NCI-H1105 (cell line): ENCODE measurements around the gene ZMYND8.

Source experiments
- DNase-seq: peaks from one replicate; lab custom pipeline; 2025; lab: John Stamatoyannopoulos, UW

The ZMYND8 gene

DNA sequence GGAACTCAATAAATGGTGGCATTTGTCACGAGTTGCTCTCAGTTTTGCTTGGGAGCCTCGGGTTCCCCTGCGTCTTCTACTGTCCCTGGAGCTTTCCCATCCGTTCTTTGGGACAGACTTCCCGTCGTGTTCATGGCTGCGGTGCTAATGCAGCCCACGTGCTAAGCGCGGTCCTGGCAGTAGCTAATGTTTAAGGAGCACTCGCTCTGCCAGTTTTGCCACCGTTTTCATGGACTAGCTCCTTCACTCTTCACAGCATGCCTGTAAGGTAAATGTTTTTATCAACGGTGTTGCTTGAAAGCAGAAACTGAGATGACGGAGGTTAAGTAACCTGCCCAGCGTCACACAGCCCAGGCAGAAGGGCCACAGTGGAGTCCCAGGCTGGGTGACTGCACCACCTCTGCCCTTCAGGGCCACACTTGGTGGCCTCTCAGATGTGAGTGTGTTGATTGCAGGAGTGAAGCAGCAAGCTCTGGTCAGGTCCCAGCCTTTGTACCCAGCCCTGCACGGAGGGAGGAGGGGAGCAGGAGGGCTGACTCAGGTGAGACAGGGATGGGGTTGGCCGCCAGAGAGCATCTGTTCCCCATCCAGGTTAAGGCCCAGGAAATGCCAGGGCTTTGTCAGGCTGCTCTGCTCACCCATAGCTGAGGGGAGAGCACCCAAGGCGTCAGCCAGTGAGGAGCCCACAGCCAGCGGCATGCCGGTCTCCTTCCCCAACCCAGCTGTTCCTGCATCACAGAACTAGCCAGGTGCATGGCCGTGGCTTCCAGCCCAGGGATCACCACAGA is 181.8 kb downstream of the ZMYND8 start:
- DNase-seq, result no peak

DNA sequence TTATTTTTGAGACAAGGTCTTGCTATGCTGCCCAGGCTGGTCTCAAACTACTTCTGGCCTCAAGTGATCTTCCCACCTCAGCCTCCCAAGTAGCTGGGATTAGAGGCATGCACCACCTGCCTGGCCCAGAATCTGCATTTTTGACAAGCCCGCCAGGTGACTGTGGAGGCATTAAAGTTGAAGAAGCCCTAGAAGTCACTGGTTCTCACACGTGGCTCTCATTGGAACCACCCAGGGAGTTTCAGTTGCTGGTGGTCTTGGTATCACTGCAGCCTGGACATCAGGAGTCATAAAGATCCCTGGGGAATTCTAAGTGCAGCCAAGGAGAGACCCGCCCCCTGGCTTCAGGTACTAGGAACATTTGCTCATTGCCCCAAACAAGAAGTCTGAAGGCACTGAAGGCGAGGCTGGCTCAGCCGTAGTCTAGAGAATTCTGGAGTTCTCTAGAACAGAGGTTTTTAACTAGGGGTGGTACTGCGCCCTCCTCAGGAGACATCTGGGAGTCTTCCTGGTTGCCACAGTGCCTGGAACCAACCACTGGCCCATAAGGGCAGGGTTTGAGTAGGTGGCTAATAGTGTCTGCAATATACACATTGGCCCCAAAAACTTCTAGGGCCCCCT is 182.8 kb downstream of the ZMYND8 start:
- DNase-seq, result no peak

DNA sequence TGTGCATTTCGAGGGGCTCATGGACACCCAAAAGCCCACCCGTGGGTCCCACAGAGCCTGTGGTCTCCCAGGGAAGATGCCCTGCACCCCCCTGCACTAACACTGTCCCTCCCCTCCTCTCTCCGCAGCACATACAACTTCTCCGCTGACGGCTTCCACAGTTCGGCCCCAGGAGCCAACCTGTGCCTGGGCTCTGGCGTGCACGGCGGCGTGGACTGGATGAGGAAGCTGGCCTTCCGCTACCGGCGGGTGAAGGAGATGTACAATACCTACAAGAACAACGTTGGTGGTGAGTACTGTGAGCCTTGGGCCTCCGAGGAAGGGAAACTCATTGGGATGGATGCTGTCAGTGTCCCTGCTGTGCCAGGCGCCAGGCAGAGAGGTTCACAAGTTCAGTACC is 183.9 kb downstream of the ZMYND8 start:
- no peak for DNase-seq

DNA sequence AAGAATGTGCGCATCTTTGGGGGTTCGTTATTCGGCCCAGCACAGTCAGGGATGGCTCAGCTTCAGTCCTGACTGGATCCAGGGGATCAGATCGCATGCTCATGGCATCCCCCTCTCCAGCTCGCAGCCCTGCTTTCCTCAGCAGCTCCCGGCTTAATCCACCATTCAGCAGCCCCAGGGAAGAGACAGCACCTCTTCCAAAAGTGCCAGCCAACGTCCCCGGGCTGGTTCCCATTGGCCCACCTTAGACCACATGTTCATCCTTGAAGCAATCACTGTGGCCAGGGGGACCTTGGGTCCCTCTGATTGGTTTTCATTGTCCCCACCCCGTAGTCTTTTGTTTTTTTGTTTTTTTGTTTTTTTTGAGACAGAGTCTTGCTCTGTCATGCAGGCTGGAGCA is 188.7 kb downstream of the ZMYND8 start:
- DNase-seq, result no peak

DNA sequence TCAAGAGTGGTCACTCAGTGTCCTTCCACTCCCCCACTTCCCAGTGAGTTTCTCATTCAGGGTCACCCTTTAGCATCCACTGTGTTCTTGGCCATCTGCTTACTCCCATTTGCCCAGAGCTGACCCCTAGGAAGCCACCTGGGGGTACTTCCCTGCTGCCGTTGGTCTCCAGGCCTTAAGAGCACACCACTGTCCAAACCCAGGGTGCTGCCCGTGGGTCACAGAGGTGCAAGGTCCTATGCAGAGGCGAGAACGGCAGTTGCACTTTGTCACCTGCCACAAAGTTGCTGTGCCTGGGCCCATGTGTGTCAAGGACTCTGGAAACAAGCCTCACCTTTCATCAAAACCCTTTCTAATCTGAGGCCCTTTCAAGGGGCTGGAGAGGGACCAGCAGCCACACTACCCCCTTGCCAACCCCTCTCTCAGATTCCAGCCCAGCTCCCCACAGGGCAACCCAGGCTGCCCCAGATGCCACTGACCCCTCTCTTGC is 191.1 kb downstream of the ZMYND8 start:
- no peak for DNase-seq

DNA sequence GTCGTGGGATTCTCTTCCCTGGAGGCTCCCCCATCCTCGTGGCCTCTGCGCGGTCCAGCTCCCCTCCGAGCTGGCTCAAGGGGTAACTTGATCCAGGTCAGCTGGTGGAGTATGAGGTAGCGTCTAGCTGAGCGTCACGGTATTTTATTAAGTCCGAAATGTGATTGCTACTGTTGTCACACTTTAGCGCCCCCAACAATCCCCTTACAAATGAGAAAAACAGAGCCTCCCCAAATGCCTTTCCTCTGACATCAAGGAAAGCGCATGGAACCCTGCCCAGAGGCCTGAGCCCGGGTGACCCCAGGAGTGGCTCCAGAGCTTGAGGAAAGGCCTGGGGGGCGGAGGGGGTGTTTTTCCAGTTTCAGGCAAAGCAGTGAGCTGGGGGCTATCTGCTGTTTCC is 192.4 kb downstream of the ZMYND8 start:
- DNase-seq, result no peak

DNA sequence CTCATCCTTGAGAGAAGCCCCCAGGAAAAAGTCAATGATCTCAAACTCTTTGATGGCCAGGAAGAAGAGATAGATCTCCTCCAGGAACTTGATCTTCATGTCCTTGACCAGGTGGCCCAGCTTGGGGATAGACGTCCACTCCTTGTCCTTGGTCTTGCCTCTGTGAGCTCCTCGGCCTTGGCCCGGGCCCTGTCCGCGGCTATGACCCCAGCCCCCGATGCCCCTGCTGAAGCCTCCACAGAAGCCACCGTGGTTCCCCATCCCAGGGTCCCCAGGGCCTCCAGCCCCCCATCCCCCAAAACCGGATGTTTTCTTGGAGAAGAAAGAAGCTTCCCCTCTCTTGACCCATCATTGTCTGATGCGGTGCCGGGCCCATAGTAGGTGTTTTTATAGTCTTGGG is 195.1 kb downstream of the ZMYND8 start:
- no peak for DNase-seq

DNA sequence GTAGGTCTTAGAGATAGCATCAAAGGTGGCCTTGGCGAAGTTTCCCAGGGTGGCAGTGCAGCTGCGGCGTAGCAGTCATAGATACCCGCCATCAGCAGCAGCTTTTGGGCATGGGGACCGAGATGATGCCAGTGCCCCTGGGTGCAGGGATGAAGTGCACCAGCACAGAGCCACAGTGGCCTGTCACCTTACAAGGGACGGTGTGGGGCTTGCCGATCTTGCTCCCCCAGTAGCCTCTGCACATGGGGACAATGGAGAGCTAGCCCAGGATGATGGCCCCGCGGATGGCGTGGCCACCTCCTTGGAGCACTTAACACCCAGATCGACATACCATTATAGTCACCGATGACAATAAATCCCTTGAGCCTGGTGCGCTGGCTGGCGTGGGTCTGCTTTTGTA is 195.5 kb downstream of the ZMYND8 start:
- no peak for DNase-seq

DNA sequence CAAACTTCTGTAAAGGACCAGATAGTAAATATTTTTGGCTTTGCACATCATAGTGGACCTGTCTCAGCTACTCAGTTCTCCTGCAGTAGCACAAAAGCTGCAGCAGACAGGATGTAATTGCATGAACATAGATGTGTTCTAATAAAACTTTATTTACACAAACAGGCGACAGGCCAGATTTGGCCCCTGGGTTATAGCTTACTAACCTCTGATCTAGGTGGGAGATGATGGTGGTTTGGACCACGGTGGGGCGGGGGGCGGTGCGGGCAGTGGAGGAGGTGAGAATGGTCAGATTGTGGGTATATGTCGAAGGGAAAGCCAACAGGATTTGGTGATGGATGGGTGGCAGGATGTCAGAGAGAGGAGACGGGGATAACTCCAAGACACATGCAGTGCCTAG is 196.3 kb downstream of the ZMYND8 start:
- no peak for DNase-seq
